Measurements from ENCODE around the gene AOAH.

AOAH gene

GRCh38 chr7:36739351-36739750 is 15.1 kb upstream of the AOAH start:
- no peak for TF ChIP-seq CTCF (conservative IDR thresholded peaks at IDR 0.05; ENCODE audit: low read depth, low read length)
- DNase-seq (ENCODE audit: low read depth), result no peak
- H3K4me3 ChIP-seq (ENCODE audit: low read length), result no peak overlapping the region

DNA sequence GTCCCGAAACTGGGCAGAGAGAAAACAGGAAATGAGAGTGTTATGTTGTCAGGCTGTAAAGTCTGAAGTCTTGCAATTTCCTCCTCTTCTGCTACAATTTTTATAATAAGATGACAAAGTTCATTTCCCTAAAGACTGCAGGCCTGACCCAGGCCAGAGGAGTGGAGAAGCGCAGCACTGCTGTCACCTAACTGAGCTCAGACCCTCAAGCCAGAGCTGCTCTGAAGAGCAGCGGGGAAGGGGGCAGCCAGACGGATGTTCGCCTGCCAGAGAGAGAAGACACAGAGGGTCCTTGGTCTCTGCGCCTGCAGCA is 12.6 kb upstream of the AOAH start:
- no peak for DNase-seq (ENCODE audit: low read depth)
- TF ChIP-seq CTCF (conservative IDR thresholded peaks at IDR 0.05; ENCODE audit: low read depth, low read length), result no peak
- no peak overlapping the region for H3K4me3 ChIP-seq (ENCODE audit: low read length)

DNA sequence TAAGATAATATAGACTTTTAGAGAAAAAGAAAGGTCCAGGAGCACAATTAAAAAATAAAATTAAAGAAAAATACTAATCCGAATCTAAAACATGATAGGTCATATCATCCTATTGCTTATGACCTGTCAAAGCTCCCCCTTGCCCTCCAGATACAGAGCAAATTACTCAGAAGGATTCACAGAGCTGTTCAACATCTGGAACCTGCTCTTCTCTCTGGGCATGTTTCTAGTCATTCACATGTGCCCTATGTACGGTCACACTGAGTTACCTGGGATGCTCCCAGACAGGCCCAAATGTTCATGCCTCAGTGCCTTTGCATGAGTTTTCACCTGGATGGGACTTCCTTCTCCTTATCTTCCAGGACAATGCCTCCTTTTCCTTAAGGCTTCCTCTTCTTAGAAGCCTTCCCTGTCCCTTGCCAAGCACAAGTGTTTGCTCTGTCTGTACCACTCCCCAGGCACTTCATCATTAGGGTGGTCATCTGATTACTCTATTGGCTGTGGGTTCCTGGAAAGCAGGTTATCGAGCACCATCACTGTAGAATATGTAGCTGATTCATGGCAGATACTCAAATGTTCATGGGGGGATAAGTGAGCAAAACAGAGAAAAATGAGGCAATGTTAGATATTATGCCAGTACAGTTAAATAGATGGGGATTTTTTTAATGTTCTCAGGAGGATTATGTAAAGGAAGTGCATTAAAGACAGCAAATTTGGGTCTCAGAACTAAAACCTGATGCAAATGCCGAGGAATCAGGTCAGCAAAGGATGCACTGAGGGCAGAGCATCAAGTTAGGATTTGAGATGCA is 12.0 kb upstream of the AOAH start:
- no peak for TF ChIP-seq CTCF (conservative IDR thresholded peaks at IDR 0.05; ENCODE audit: low read depth, low read length)
- no peak for DNase-seq (ENCODE audit: low read depth)
- H3K4me3 ChIP-seq (ENCODE audit: low read length), result no peak overlapping the region

- no peak for DNase-seq (ENCODE audit: low read depth)
- TF ChIP-seq CTCF (conservative IDR thresholded peaks at IDR 0.05; ENCODE audit: low read depth, low read length), result no peak
- H3K4me3 ChIP-seq (ENCODE audit: low read length), result no peak overlapping the region
Observed at GRCh38 chr7:36735172-36735571, 10.9 kb upstream of the AOAH start.

DNA sequence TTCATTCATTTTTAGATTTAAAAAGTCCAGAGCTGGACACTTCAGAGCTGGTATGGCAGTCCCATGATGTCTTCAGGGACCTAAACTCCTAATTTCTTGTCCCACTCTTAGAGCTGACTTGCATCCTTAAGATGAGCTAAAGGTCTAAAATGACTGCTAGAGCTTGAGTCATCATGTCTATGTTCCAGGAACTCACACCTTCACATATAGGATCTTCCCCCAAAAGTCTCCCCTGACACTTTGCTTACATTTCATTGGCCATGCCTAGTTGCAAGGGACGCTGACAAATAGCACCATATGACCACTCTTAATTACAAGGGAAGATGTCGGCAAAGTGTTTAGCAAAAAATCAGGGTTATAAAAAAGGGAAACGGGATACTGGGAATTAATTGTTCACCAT is 10.4 kb upstream of the AOAH start:
- DNase-seq (ENCODE audit: low read depth), result no peak
- H3K4me3 ChIP-seq (ENCODE audit: low read length), result no peak overlapping the region
- no peak for TF ChIP-seq CTCF (conservative IDR thresholded peaks at IDR 0.05; ENCODE audit: low read depth, low read length)

GRCh38 chr7:36733411-36733810 is 9.1 kb upstream of the AOAH start:
- TF ChIP-seq CTCF (conservative IDR thresholded peaks at IDR 0.05; ENCODE audit: low read depth, low read length), result no peak
- no peak for DNase-seq (ENCODE audit: low read depth)
- H3K4me3 ChIP-seq (ENCODE audit: low read length), result no peak overlapping the region

GRCh38 chr7:36732806-36733205 is 8.5 kb upstream of the AOAH start:
- TF ChIP-seq CTCF (conservative IDR thresholded peaks at IDR 0.05; ENCODE audit: low read depth, low read length), result no peak
- no peak overlapping the region for H3K4me3 ChIP-seq (ENCODE audit: low read length)
- DNase-seq (ENCODE audit: low read depth), result no peak
